HCT116 (cell line): ENCODE measurements around the gene ACOX3. TPM values are rescaled to one million over a fixed set of nuclear protein-coding genes. Genes with fewer than 3 reads are reported as not detected.

Source experiments
- ATAC-seq: fragments of 200-7000 bp; cut with Tn5 transposase; 2 replicates; pipeline ENCODE4 v1.9.1; 2020; ENCODE audit warnings: mild to moderate bottlenecking, moderate library complexity
- BruUV-seq: library from RNA; stranded (reverse); fragments of 400-500 nt; replicated peaks from 2 replicates; lab custom pipeline; 2021; lab: Mats Ljungman, UMichigan
- CTCF ChIA-PET: fragments of 300-600 bp; sonication (Branson Sonifier 250); formaldehyde crosslinking; loops from one replicate; lab custom pipeline; 2021; ENCODE audit warnings: antibody characterized with exemption; lab: Charles Lee
- POLR2A ChIA-PET: fragments of 300-600, 350-600 bp; sonication (Branson Sonifier 250); formaldehyde crosslinking; loops from one replicate; lab custom pipeline; 2021; ENCODE audit warnings: antibody characterized with exemption; lab: Charles Lee
- RAD21 ChIA-PET, 2 experiments: fragments of 300-600 bp; sonication (Branson Sonifier 250); formaldehyde crosslinking; loops; one replicate each; lab custom pipeline; 2023; ENCODE audit warnings: low total read pairs in 2 of 2; ENCODE audit not compliant: uncharacterized antibody in 2 of 2, unreplicated experiment in 2 of 2, low non-redundant PET in 1 of 2; lab: Charles Lee
- DNase-seq: peaks from one replicate; pipeline ENCODE4 v3.0.0-alpha.2; 2010; ENCODE audit warnings: low read depth, low spot score
- H2AFZ ChIP-seq: fragments of 200-600 bp; shearing (Covaris generic), sonication (generic); 2 replicates; pipeline ENCODE4 v1.6.1; 2017; ENCODE audit warnings: low read depth, mixed run types, mixed read lengths, antibody characterized with exemption, low read length; ENCODE audit not compliant: poor library complexity, severe bottlenecking
- H3K27ac ChIP-seq: 2 replicates; pipeline ENCODE4 v1.5.1; 2012; ENCODE audit warnings: low read depth, low read length
- H3K27me3 ChIP-seq: fragments of 200-600 bp; sonication (generic); 2 replicates; pipeline ENCODE4 v1.6.1; 2016; ENCODE audit warnings: mixed run types, low read length, mixed read lengths; ENCODE audit not compliant: insufficient read depth
- H3K36me3 ChIP-seq, 2 experiments: fragments of 200-500 bp in 1 of 2; fragments of 200-600 bp in 1 of 2; sonication (Bioruptor generic) in 1 of 2; sonication (generic) in 1 of 2; 2 replicates each; pipeline versions ENCODE4 v1.5.1 to v1.6.1; 2014 to 2016; ENCODE audit warnings: low read length in 2 of 2, inconsistent platforms in 1 of 2, mixed read lengths in 1 of 2, mixed run types in 1 of 2; ENCODE audit not compliant: insufficient read depth in 2 of 2, control insufficient read depth in 1 of 2
- H3K4me1 ChIP-seq, 2 experiments: fragments of 200-600 bp in 1 of 2; sonication (generic) in 1 of 2; 2 replicates each; pipeline versions ENCODE4 v1.5.1 to v1.6.1; 2012 to 2017; ENCODE audit warnings: low read length in 2 of 2, inconsistent platforms in 1 of 2, mild to moderate bottlenecking in 1 of 2, mixed read lengths in 1 of 2, mixed run types in 1 of 2, moderate library complexity in 1 of 2; ENCODE audit not compliant: insufficient read depth in 2 of 2, control insufficient read depth in 1 of 2
- H3K4me2 ChIP-seq: fragments of 200-600 bp; sonication (generic); 2 replicates; pipeline ENCODE4 v1.6.1; 2017; ENCODE audit warnings: mixed run types, low read length, mixed read lengths
- H3K4me3 ChIP-seq, 2 experiments: fragments of 200-600 bp in 1 of 2; sonication (generic) in 1 of 2; replicated peaks in 1 of 2; 2 replicates each; pipeline ENCODE4 v1.5.1; 2011 to 2016; ENCODE audit warnings: low read length in 2 of 2, control low read depth in 1 of 2, low read depth in 1 of 2, mild to moderate bottlenecking in 1 of 2, mixed read lengths in 1 of 2, mixed run types in 1 of 2
- H3K79me2 ChIP-seq: fragments of 200-600 bp; sonication (generic); 2 replicates; pipeline ENCODE4 v1.6.1; 2017; ENCODE audit warnings: mild to moderate bottlenecking, mixed run types, low read length, moderate library complexity, mixed read lengths; ENCODE audit not compliant: insufficient read depth
- H3K9ac ChIP-seq: fragments of 200-600 bp; sonication (generic); 2 replicates; pipeline ENCODE4 v1.6.1; 2016; ENCODE audit warnings: low read length, mixed read lengths
- H3K9me2 ChIP-seq: fragments of 200-600 bp; sonication (generic), shearing (Covaris generic); 2 replicates; pipeline ENCODE4 v1.6.1; 2017; ENCODE audit warnings: mixed run types, mild to moderate bottlenecking, moderate library complexity; ENCODE audit not compliant: insufficient read depth
- H3K9me3 ChIP-seq, 2 experiments: fragments of 200-500 bp in 1 of 2; fragments of 200-600 bp in 1 of 2; sonication (Bioruptor generic) in 1 of 2; sonication (generic) in 1 of 2; 2 replicates each; pipeline ENCODE4 v1.6.1; 2014 to 2017; ENCODE audit warnings: low read length in 2 of 2, mixed read lengths in 2 of 2, inconsistent platforms in 1 of 2, low read depth in 1 of 2, mild to moderate bottlenecking in 1 of 2, mixed run types in 1 of 2, moderate library complexity in 1 of 2; ENCODE audit not compliant: control insufficient read depth in 1 of 2, insufficient read depth in 1 of 2
- H4K20me1 ChIP-seq: fragments of 200-600 bp; sonication (generic), shearing (Covaris generic); 2 replicates; pipeline ENCODE4 v1.6.1; 2017; ENCODE audit warnings: mixed run types, mild to moderate bottlenecking, moderate library complexity; ENCODE audit not compliant: insufficient read depth
- CBX3 ChIP-seq: IDR thresholded peaks from 2 replicates; pipeline ENCODE4 v1.6.1; 2012; ENCODE audit warnings: low read depth
- CEBPB ChIP-seq: IDR thresholded peaks from 2 replicates; pipeline ENCODE4 v1.6.1; 2012; ENCODE audit warnings: low read depth
- EGR1 ChIP-seq: IDR thresholded peaks from 2 replicates; pipeline ENCODE4 v1.6.1; 2012; ENCODE audit warnings: low read depth
- ELF1 ChIP-seq: IDR thresholded peaks from 2 replicates; pipeline ENCODE4 v1.6.1; 2012; ENCODE audit warnings: low read depth, borderline replicate concordance
- EZH2 ChIP-seq: fragments of 200-600 bp; sonication (generic); IDR thresholded peaks from 2 replicates; pipeline ENCODE4 v1.6.1; 2017; ENCODE audit warnings: antibody characterized with exemption, mixed run types
- EZH2phosphoT487 ChIP-seq: fragments of 200-600 bp; IDR thresholded peaks from 2 replicates; pipeline ENCODE4 v1.6.1; 2018; ENCODE audit warnings: antibody characterized with exemption, borderline replicate concordance
- FOSL1 ChIP-seq: IDR thresholded peaks from 2 replicates; pipeline ENCODE4 v1.6.1; 2012; ENCODE audit warnings: low read depth
- JUND ChIP-seq: IDR thresholded peaks from 2 replicates; pipeline ENCODE4 v1.6.1; 2012
- MAX ChIP-seq: IDR thresholded peaks from 2 replicates; pipeline ENCODE4 v1.6.1; 2012
- POLR2AphosphoS5 ChIP-seq: IDR thresholded peaks from 2 replicates; pipeline ENCODE4 v1.6.1; 2011; ENCODE audit warnings: mild to moderate bottlenecking, low read depth, low read length, moderate library complexity
- RAD21 ChIP-seq: IDR thresholded peaks from 2 replicates; pipeline ENCODE4 v1.6.1; 2012; ENCODE audit warnings: low read depth, mild to moderate bottlenecking
- REST ChIP-seq: IDR thresholded peaks from 2 replicates; pipeline ENCODE4 v1.6.1; 2012; ENCODE audit warnings: low read depth
- SIN3A ChIP-seq: IDR thresholded peaks from 2 replicates; pipeline ENCODE4 v1.6.1; 2012; ENCODE audit warnings: low read depth
- SP1 ChIP-seq: IDR thresholded peaks from 2 replicates; pipeline ENCODE4 v1.6.1; 2012; ENCODE audit warnings: low read depth
- SRF ChIP-seq: IDR thresholded peaks from 2 replicates; pipeline ENCODE4 v1.6.1; 2012; ENCODE audit warnings: low read depth
- ZBTB33 ChIP-seq: IDR thresholded peaks from 2 replicates; pipeline ENCODE4 v1.6.1; 2011; ENCODE audit warnings: mild to moderate bottlenecking, low read length, moderate library complexity; ENCODE audit not compliant: insufficient replicate concordance; ENCODE audit errors: extremely low read depth
- ZFX ChIP-seq: fragments of 450-650 bp; IDR thresholded peaks from 2 replicates; pipeline ENCODE4 v1.6.1; 2017
- intact Hi-C: fragments of 100-400 bp; cut with micrococcal nuclease; formaldehyde crosslinking; loops from 2 replicates; pipeline ENCODE4 v1.10.0; 2022
- total RNA-seq: library from RNA; stranded (reverse); gene quantifications from one replicate; pipeline ENCODE4 v1.2.1, GENCODE V29; 2021; ENCODE audit not compliant: unreplicated experiment

Gene ACOX3
- total RNA-seq, 1 experiment from 2014 or later = 16.9 TPM

GRCh38 chr4:8392591-8393190 lies 47.8 kb downstream of the ACOX3 start:
- intact Hi-C loops = no loop called here
- H3K36me3 ChIP-seq = no peaks in the 10 kb centered on the region

More at GRCh38 chr4:8392591-8393190, 47.8 kb downstream of the ACOX3 start:
- DNase-seq = no peak
- Histone ChIP-seq H3K9me3 (no peaks in the 10 kb centered on the region), H3K27me3 (no peaks in the 10 kb centered on the region), H3K4me3 (no peak overlapping the region), H3K4me1 (peaks cover 0 to 12% of the 10 kb centered on the region in 2 experiments; a peak in 2 of 4 replicates), H3K9me2 (no peaks in the 10 kb centered on the region), H3K9ac (no peak overlapping the region), H3K4me2 (no peak overlapping the region), H3K79me2 (no peaks in the 10 kb centered on the region), H4K20me1 (no peaks in the 10 kb centered on the region), H2AFZ (no peak overlapping the region), H3K27ac (no peak overlapping the region)
- BruUV-seq = no TSS peak
- RAD21 ChIA-PET = no interaction called here
- peak; percentile 30; the same call in 1 of the 2 replicates for ATAC-seq
- TF ChIP-seq REST = no peak
- TF ChIP-seq FOSL1 = no peak
- TF ChIP-seq SRF = no peak
- no peak for TF ChIP-seq RAD21
- TF ChIP-seq EZH2 = no peak
- TF ChIP-seq CBX3 = no peak
- TF ChIP-seq EZH2phosphoT487 = no peak
- TF ChIP-seq EGR1 = no peak
- TF ChIP-seq MAX = no peak
- TF ChIP-seq CEBPB = no peak
- TF ChIP-seq SIN3A = no peak
- TF ChIP-seq ZBTB33 = no peak
- TF ChIP-seq ELF1 = no peak
- TF ChIP-seq SP1 = no peak
- TF ChIP-seq JUND = no peak
- no peak for TF ChIP-seq POLR2AphosphoS5
- no peak for TF ChIP-seq ZFX
- CTCF ChIA-PET = no interaction called here
- POLR2A ChIA-PET = no interaction called here
